ENCODE measurements around the gene EFCAB11. TPM values are rescaled to one million over a fixed set of nuclear protein-coding genes. Genes with fewer than 3 reads are reported as not detected.

EFCAB11 gene
- total and polyA plus RNA-seq, 2 of the 4 experiments (the other 2 are of a cell fraction): 2.2 to 5.3 TPM

GRCh38 chr14:89992273-89992672, 37.7 kb upstream of the EFCAB11 start:
- H2AK5ac ChIP-seq (ENCODE audit: low read depth, low read length): no peak overlapping the region
- dilution Hi-C loops (cut with HindIII; ENCODE audit: low sequenced_read_pairs, unreplicated experiment): no loop called here
- H3K4me3 ChIP-seq (ENCODE audit: insufficient read depth, low read depth, low read length): no peak overlapping the region
- no peak overlapping the region for H3K9ac ChIP-seq (ENCODE audit: low read depth, low read length)
- in situ Hi-C loops (cut with MboI; ENCODE audit: low sequenced_read_pairs): no loop called here
- no peaks in the 10 kb centered on the region for H3K9me3 ChIP-seq (ENCODE audit: control insufficient read depth, insufficient read depth, low read length)
- no peak for ATAC-seq (ENCODE audit: low read depth)
- H3K79me1 ChIP-seq (ENCODE audit: low read depth in 1 of 2, low read length in 2 of 2): peaks cover 2 to 12% of the 10 kb centered on the region in 2 experiments; a peak in 2 of 4 replicates
- H2AFZ ChIP-seq (replicated peaks; ENCODE audit: low read length, poor library complexity): no peak overlapping the region
- no peak overlapping the region for H3K4ac ChIP-seq (ENCODE audit: low read depth, low read length)
- H4K20me1 ChIP-seq (ENCODE audit: insufficient read depth, low read length): no peaks in the 10 kb centered on the region
- no peak overlapping the region for H4K5ac ChIP-seq (ENCODE audit: low read depth, low read length)
- no peak for DNase-seq
- intact Hi-C loops (cut with micrococcal nuclease): no loop called here
- H3K23ac ChIP-seq (ENCODE audit: low read depth, low read length): no peak overlapping the region
- no peak overlapping the region for H3K56ac ChIP-seq (ENCODE audit: extremely low read depth, insufficient read depth, low read length)
- no peak overlapping the region for H2BK5ac ChIP-seq (ENCODE audit: low read depth, low read length, poor library complexity, severe bottlenecking)
- H2BK15ac ChIP-seq (ENCODE audit: low read depth, low read length): no peak overlapping the region
- no peak overlapping the region for H4K8ac ChIP-seq (ENCODE audit: low read depth in 2 of 2, low read length in 2 of 2)
- H3K4me2 ChIP-seq (ENCODE audit: low read depth, low read length): no peak overlapping the region
- no peak overlapping the region for H4K91ac ChIP-seq (ENCODE audit: insufficient read depth, low read depth, low read length)
- H3K9me1 ChIP-seq (ENCODE audit: insufficient read depth, low read length): peaks cover 3% of the 10 kb centered on the region; the same call in 1 of the 2 replicates
- no peaks in the 10 kb centered on the region for H3K4me1 ChIP-seq (ENCODE audit: control insufficient read depth, insufficient read depth, low read length)
- WGBS, 2 experiments (ENCODE audit: extremely low coverage in 2 of 2, insufficient read length in 1 of 2): no CpG with 5 or more reads among the region's 3 CpGs
- H3K36me3 ChIP-seq (ENCODE audit: control insufficient read depth, insufficient read depth, low read length): peaks cover 21% of the 10 kb centered on the region
- no peak overlapping the region for H3K27ac ChIP-seq (ENCODE audit: insufficient read depth, low read length)
- TF ChIP-seq RAD21 (IDR thresholded peaks at IDR 0.05; ENCODE audit: low read length): no peak
- TF ChIP-seq BHLHE40 (IDR thresholded peaks at IDR 0.05; ENCODE audit: low read depth, low read length): no peak
- no peak for TF ChIP-seq CHD1 (IDR thresholded peaks at IDR 0.05; ENCODE audit: low read depth, low read length)
- TF ChIP-seq ELK1 (IDR thresholded peaks at IDR 0.05; ENCODE audit: borderline replicate concordance, low read depth, low read length): no peak
- TF ChIP-seq MXI1 (IDR thresholded peaks at IDR 0.05; ENCODE audit: borderline replicate concordance, low read depth, low read length): no peak
- no peak for TF ChIP-seq USF2 (IDR thresholded peaks at IDR 0.05; ENCODE audit: low read depth, low read length)
- no peak for TF ChIP-seq FOS (IDR thresholded peaks at IDR 0.05; ENCODE audit: low read depth, low read length)
- TF ChIP-seq CTCF (conservative IDR thresholded peaks at IDR 0.05; ENCODE audit: low read depth, low read length): no peak
- TF ChIP-seq MAFK (IDR thresholded peaks at IDR 0.05; ENCODE audit: low read depth, low read length): no peak
- no peak for TF ChIP-seq POLR2A (IDR thresholded peaks at IDR 0.05; ENCODE audit: low read depth, low read length)
- no peak for TF ChIP-seq NFE2L2 (IDR thresholded peaks at IDR 0.05; ENCODE audit: low read depth, low read length)
- no peak for TF ChIP-seq RCOR1 (IDR thresholded peaks at IDR 0.05; ENCODE audit: insufficient replicate concordance, low read length)
- TF ChIP-seq SMC3 (IDR thresholded peaks at IDR 0.05; ENCODE audit: low read depth, low read length): no peak
- TF ChIP-seq MAZ (IDR thresholded peaks at IDR 0.05; ENCODE audit: borderline replicate concordance, low read depth, low read length): no peak
- TF ChIP-seq RFX5 (IDR thresholded peaks at IDR 0.05; ENCODE audit: low read depth, low read length): no peak
- TF ChIP-seq CEBPB (IDR thresholded peaks at IDR 0.05; ENCODE audit: low read depth, low read length): no peak
- no peak overlapping the region for H3K14ac ChIP-seq (replicated peaks; ENCODE audit: low read depth, low read length)
- ChIA-PET CTCF (interaction anchor here (0.5 kb wide), 1 partner anchor 150 kb away, joined by 4 read pairs; no protein-coding TSS in a partner anchor), POLR2A (ENCODE audit: unreplicated experiment) (interaction anchor here (0.6 kb wide), 1 partner anchor 27 kb away, joined by 3 read pairs; no protein-coding TSS in a partner anchor)
- no TSS peak for BruUV-seq (replicated peaks)
- H2BK120ac ChIP-seq (ENCODE audit: low read depth, low read length): no peak overlapping the region
- no peak overlapping the region for H2BK20ac ChIP-seq (ENCODE audit: low read depth, low read length)
- no peaks in the 10 kb centered on the region for H3K27me3 ChIP-seq (ENCODE audit: control insufficient read depth, insufficient read depth, low read length)
- H3K18ac ChIP-seq (ENCODE audit: low read depth, low read length): no peak overlapping the region
- H2AK9ac ChIP-seq (replicated peaks; ENCODE audit: low read depth, low read length, poor library complexity): no peak overlapping the region
